Rectal smooth muscle tissue (tissue), 1 donor: ENCODE measurements around the gene GNG10.
"Not testable (repeated sequence)": the region's sequence is repeated elsewhere in the genome, so short reads cannot be mapped to it uniquely, and the experiment has no call there.

Experiments
- H3K27ac ChIP-seq: one replicate; pipeline ENCODE4 v1.7.0; 2013; ENCODE audit warnings: low read depth, low read length, inconsistent platforms
- H3K27me3 ChIP-seq: one replicate; pipeline ENCODE4 v1.7.0; 2013; ENCODE audit warnings: low read length; ENCODE audit not compliant: control insufficient read depth, insufficient read depth
- H3K36me3 ChIP-seq: one replicate; pipeline ENCODE4 v1.7.0; 2013; ENCODE audit warnings: low read length; ENCODE audit not compliant: control insufficient read depth, insufficient read depth
- H3K4me1 ChIP-seq: one replicate; pipeline ENCODE4 v1.7.0; 2013; ENCODE audit warnings: low read length; ENCODE audit not compliant: control insufficient read depth, insufficient read depth
- H3K4me3 ChIP-seq: one replicate; pipeline ENCODE4 v1.7.0; 2013; ENCODE audit warnings: low read length
- H3K9ac ChIP-seq: one replicate; pipeline ENCODE4 v1.7.0; 2013; ENCODE audit warnings: low read length

Gene GNG10

GRCh38 chr9:111661150-111661801 lies at the start of gene GNG10:
Gene GNG10, plus strand, starts transcription at chr9:111661605. Its CDS starts 30 bp downstream, at chr9:111661635.
- peaks cover 2% of the 10 kb centered on the region for H3K4me1 ChIP-seq
- no peaks in the 10 kb centered on the region for H3K36me3 ChIP-seq
- H3K27me3 ChIP-seq = no peaks in the 10 kb centered on the region
- H3K4me3 ChIP-seq = peak within 1 kb of the TSS; percentile 88
- H3K27ac ChIP-seq = peak within 1 kb of the TSS; percentile 55
- H3K9ac ChIP-seq = peak within 1 kb of the TSS; percentile 1

- H3K27ac ChIP-seq = no peak overlapping the region
- H3K9ac ChIP-seq = no peak overlapping the region
- H3K36me3 ChIP-seq = no peaks in the 10 kb centered on the region
- H3K4me3 ChIP-seq = no peak overlapping the region
- no peaks in the 10 kb centered on the region for H3K27me3 ChIP-seq
- no peaks in the 10 kb centered on the region for H3K4me1 ChIP-seq
Measured at GRCh38 chr9:111613436-111614040, 47.9 kb upstream of the GNG10 start.

- Histone ChIP-seq H3K36me3 (no peaks in the 10 kb centered on the region), H3K9ac (no peak overlapping the region), H3K4me3 (no peak overlapping the region), H3K27me3 (no peaks in the 10 kb centered on the region), H3K27ac (no peak overlapping the region), H3K4me1 (no peaks in the 10 kb centered on the region)
Measured at GRCh38 chr9:111615928-111616327, 45.5 kb upstream of the GNG10 start.

- not testable (repeated sequence) for H3K27me3 ChIP-seq, H3K4me3 ChIP-seq, H3K9ac ChIP-seq, H3K4me1 ChIP-seq, H3K36me3 ChIP-seq, H3K27ac ChIP-seq
Measured at GRCh38 chr9:111617349-111617748, 44.1 kb upstream of the GNG10 start.

GRCh38 chr9:111621895-111622480 lies 39.4 kb upstream of the GNG10 start:
- Histone ChIP-seq H3K4me1 (no peaks in the 10 kb centered on the region), H3K36me3 (no peaks in the 10 kb centered on the region), H3K4me3 (no peak overlapping the region), H3K9ac (no peak overlapping the region), H3K27ac (no peak overlapping the region), H3K27me3 (no peaks in the 10 kb centered on the region)

- Histone ChIP-seq H3K4me1 (no peaks in the 10 kb centered on the region), H3K27me3 (no peaks in the 10 kb centered on the region), H3K4me3 (no peak overlapping the region), H3K27ac (no peak overlapping the region), H3K36me3 (no peaks in the 10 kb centered on the region), H3K9ac (no peak overlapping the region)
Measured at GRCh38 chr9:111622626-111623025, 38.8 kb upstream of the GNG10 start.

GRCh38 chr9:111627260-111627963 lies 34.0 kb upstream of the GNG10 start:
- Histone ChIP-seq H3K9ac (no peak overlapping the region), H3K4me1 (no peaks in the 10 kb centered on the region), H3K27ac (no peak overlapping the region), H3K36me3 (no peaks in the 10 kb centered on the region), H3K27me3 (no peaks in the 10 kb centered on the region), H3K4me3 (no peak overlapping the region)

- Histone ChIP-seq H3K9ac (no peak overlapping the region), H3K4me1 (no peaks in the 10 kb centered on the region), H3K36me3 (no peaks in the 10 kb centered on the region), H3K27ac (no peak overlapping the region), H3K4me3 (no peak overlapping the region), H3K27me3 (no peaks in the 10 kb centered on the region)
Measured at GRCh38 chr9:111628411-111628810, 33.0 kb upstream of the GNG10 start.

GRCh38 chr9:111630182-111630963 lies 31.0 kb upstream of the GNG10 start:
- H3K27me3 ChIP-seq = no peaks in the 10 kb centered on the region
- no peaks in the 10 kb centered on the region for H3K36me3 ChIP-seq
- peak overlapping the region; percentile 81 for H3K4me3 ChIP-seq
- H3K9ac ChIP-seq = no peak overlapping the region
- no peaks in the 10 kb centered on the region for H3K4me1 ChIP-seq
- H3K27ac ChIP-seq = no peak overlapping the region

GRCh38 chr9:111630964-111631213 lies 30.5 kb upstream of the GNG10 start:
- Histone ChIP-seq H3K4me3 (peak overlapping the region; percentile 81), H3K27me3 (no peaks in the 10 kb centered on the region), H3K36me3 (no peaks in the 10 kb centered on the region), H3K4me1 (no peaks in the 10 kb centered on the region), H3K27ac (no peak overlapping the region), H3K9ac (no peak overlapping the region)

- H3K4me3 ChIP-seq = peak within 1 kb of the TSS; percentile 81
- H3K9ac ChIP-seq = peak within 1 kb of the TSS; percentile 82
- peak within 1 kb of the TSS; percentile 75 for H3K27ac ChIP-seq
- H3K36me3 ChIP-seq = no peaks in the 10 kb centered on the region
- H3K27me3 ChIP-seq = no peaks in the 10 kb centered on the region
- H3K4me1 ChIP-seq = no peaks in the 10 kb centered on the region
Measured at GRCh38 chr9:111631214-111631971, 30.0 kb upstream of the GNG10 start, which contains the start of gene DNAJC25. Gene DNAJC25, plus strand, starts transcription at chr9:111631334. Its CDS starts 74 bp downstream, at chr9:111631408.
